Subcutaneous adipose tissue (tissue), 4 donors: Measurements from ENCODE around the gene CTNNBIP1. TPM values are rescaled to one million over a fixed set of nuclear protein-coding genes. Genes with fewer than 3 reads are reported as not detected.

Source experiments
- CTCF ChIP-seq: fragments of 450-650 bp; IDR thresholded peaks from one replicate; pipeline ENCODE4 v1.5.1; 2016; ENCODE audit warnings: low read depth, mild to moderate bottlenecking, control low read depth, antibody characterized with exemption, moderate library complexity
- total RNA-seq, 4 donors: library from RNA; depleted of rRNA; stranded (reverse); fragments of >200 nt; gene quantifications; one replicate each; pipeline ENCODE4 v1.1.0, GENCODE V29; 2016

Gene CTNNBIP1
- total RNA-seq = 10 to 100 TPM; 10.8 to 45.2 (median 17.1) TPM

GRCh38 chr1:9910076-9910422 is at the start of gene CTNNBIP1:
Gene CTNNBIP1, minus strand, starts transcription at chr1:9910269. Its CDS starts 38,205 bp downstream, at chr1:9872064.
- TF ChIP-seq CTCF = no peak

DNA sequence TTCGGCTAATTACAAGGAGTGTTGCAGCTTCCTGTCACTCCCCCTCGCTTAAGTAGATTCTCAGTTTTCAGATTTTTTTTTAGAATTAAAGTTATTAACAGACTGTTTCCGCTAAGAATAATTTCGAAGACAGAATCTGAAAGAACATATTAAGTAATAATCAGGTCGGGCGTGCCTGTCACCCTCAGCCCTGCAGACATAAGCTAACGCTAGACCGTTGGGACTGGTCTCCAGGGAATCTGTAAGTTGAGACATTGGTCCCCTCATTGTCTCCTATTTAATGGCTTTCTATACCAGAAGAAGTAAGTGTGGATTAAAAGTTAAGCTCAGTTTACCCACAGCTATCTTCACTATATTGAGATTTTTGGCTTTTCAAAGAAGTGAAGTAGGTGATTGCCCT is 47.7 kb upstream of the CTNNBIP1 start:
- no peak for TF ChIP-seq CTCF

GRCh38 chr1:9946315-9946714 is 36.2 kb upstream of the CTNNBIP1 start:
- TF ChIP-seq CTCF = no peak

- TF ChIP-seq CTCF = no peak
Measured at GRCh38 chr1:9942939-9943788, 33.1 kb upstream of the CTNNBIP1 start, which contains the start of the genes LZIC and NMNAT1. Gene LZIC, minus strand, starts transcription at chr1:9943391. Its CDS starts 6,772 bp downstream, at chr1:9936619. Gene NMNAT1, plus strand, starts transcription at chr1:9943475. Its CDS starts 28,599 bp downstream, at chr1:9972074.

GRCh38 chr1:9942399-9942938 is 32.4 kb upstream of the CTNNBIP1 start:
- no peak for TF ChIP-seq CTCF

- TF ChIP-seq CTCF = no peak
Measured at GRCh38 chr1:9929431-9930385, 19.6 kb upstream of the CTNNBIP1 start.
